DND-41 (cell line): Measurements from ENCODE around the gene HMOX1.

ENCODE experiments used
- ATAC-seq: fragments of 200-7000 bp; cut with Tn5 transposase; 3 replicates; pipeline ENCODE4 v1.9.1; 2021; ENCODE audit warnings: low read depth; ENCODE audit not compliant: insufficient read depth
- DNase-seq: peaks from one replicate; pipeline ENCODE4 v3.0.0-alpha.2; 2020
- H2AFZ ChIP-seq: 2 replicates; pipeline ENCODE4 v1.6.0; 2012; ENCODE audit warnings: low read depth, low read length
- H3K27ac ChIP-seq: 2 replicates; pipeline ENCODE4 v1.5.1; 2012; ENCODE audit warnings: low read length, inconsistent platforms
- H3K27me3 ChIP-seq: fragments of 200-600 bp; sonication (generic); 2 replicates; pipeline ENCODE4 v1.6.0; 2012; ENCODE audit warnings: low read length, mild to moderate bottlenecking, inconsistent platforms; ENCODE audit not compliant: insufficient read depth, poor library complexity
- H3K36me3 ChIP-seq: 2 replicates; pipeline ENCODE4 v1.5.1; 2012; ENCODE audit warnings: low read length, inconsistent platforms; ENCODE audit not compliant: insufficient read depth
- H3K4me1 ChIP-seq: 2 replicates; pipeline ENCODE4 v1.5.1; 2012; ENCODE audit warnings: mild to moderate bottlenecking, low read length; ENCODE audit not compliant: insufficient read depth
- H3K4me2 ChIP-seq: 2 replicates; pipeline ENCODE4 v1.6.0; 2012; ENCODE audit warnings: mild to moderate bottlenecking, moderate library complexity, low read length, inconsistent platforms; ENCODE audit not compliant: insufficient read depth
- H3K4me3 ChIP-seq, 2 experiments: fragments of 200-600 bp in 1 of 2; shearing (Covaris generic) in 1 of 2; 2 replicates each; pipeline ENCODE4 v1.5.1; 2012 to 2016; ENCODE audit warnings: inconsistent platforms in 2 of 2, low read length in 2 of 2, mild to moderate bottlenecking in 2 of 2, low read depth in 1 of 2, moderate library complexity in 1 of 2
- H3K79me2 ChIP-seq: 2 replicates; pipeline ENCODE4 v1.6.0; 2012; ENCODE audit warnings: low read length, inconsistent platforms; ENCODE audit not compliant: insufficient read depth
- H3K9ac ChIP-seq: 2 replicates; pipeline ENCODE4 v1.6.0; 2012; ENCODE audit warnings: low read depth, mild to moderate bottlenecking, inconsistent platforms, low read length, moderate library complexity
- H3K9me3 ChIP-seq: 2 replicates; pipeline ENCODE4 v1.5.1; 2012; ENCODE audit warnings: low read length, moderate library complexity, mild to moderate bottlenecking, inconsistent platforms; ENCODE audit not compliant: insufficient read depth, severe bottlenecking
- H4K20me1 ChIP-seq: 2 replicates; pipeline ENCODE4 v1.6.0; 2012; ENCODE audit warnings: low read length; ENCODE audit not compliant: insufficient read depth
- CTCF ChIP-seq: IDR thresholded peaks from 2 replicates; pipeline ENCODE4 v1.5.1; 2012; ENCODE audit warnings: borderline replicate concordance, low read length, moderate library complexity, mild to moderate bottlenecking; ENCODE audit not compliant: poor library complexity, severe bottlenecking; ENCODE audit errors: extremely low read depth
- EZH2 ChIP-seq: IDR thresholded peaks from 3 replicates; pipeline ENCODE4 v1.6.1; 2012; ENCODE audit warnings: borderline replicate concordance, low read depth, mild to moderate bottlenecking, moderate library complexity, low read length, inconsistent platforms; ENCODE audit not compliant: severe bottlenecking

Gene HMOX1, protein sequence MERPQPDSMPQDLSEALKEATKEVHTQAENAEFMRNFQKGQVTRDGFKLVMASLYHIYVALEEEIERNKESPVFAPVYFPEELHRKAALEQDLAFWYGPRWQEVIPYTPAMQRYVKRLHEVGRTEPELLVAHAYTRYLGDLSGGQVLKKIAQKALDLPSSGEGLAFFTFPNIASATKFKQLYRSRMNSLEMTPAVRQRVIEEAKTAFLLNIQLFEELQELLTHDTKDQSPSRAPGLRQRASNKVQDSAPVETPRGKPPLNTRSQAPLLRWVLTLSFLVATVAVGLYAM

DNA sequence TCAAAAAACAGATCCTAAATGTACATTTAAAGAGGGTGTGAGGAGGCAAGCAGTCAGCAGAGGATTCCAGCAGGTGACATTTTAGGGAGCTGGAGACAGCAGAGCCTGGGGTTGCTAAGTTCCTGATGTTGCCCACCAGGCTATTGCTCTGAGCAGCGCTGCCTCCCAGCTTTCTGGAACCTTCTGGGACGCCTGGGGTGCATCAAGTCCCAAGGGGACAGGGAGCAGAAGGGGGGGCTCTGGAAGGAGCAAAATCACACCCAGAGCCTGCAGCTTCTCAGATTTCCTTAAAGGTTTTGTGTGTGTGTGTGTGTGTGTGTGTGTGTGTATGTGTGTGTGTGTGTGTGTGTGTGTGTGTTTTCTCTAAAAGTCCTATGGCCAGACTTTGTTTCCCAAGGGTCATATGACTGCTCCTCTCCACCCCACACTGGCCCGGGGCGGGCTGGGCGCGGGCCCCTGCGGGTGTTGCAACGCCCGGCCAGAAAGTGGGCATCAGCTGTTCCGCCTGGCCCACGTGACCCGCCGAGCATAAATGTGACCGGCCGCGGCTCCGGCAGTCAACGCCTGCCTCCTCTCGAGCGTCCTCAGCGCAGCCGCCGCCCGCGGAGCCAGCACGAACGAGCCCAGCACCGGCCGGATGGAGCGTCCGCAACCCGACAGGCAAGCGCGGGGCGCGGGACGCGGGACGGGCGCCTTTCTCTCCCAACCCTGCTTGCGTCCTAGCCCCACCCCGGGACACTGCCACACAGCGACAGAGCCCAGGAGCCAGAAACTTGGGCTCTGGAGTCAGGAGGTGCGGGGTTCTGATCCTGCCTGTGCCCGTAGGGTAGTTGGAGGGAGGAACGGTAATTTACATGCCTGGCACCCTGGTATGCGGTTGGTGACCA is at the start of gene HMOX1:
Gene HMOX1, plus strand, starts transcription at position 560 of the 887 bp plus-strand sequence. Its CDS starts 78 bp downstream, at position 638.
- H2AFZ ChIP-seq = no peak within 1 kb of the TSS
- peaks cover 4% of the 10 kb centered on the region for H3K27me3 ChIP-seq
- no peak within 1 kb of the TSS for H3K4me2 ChIP-seq
- no peak within 1 kb of the TSS for H3K9ac ChIP-seq
- ATAC-seq = no peak
- no peaks in the 10 kb centered on the region for H3K79me2 ChIP-seq
- no peaks in the 10 kb centered on the region for H4K20me1 ChIP-seq
- peaks cover 10% of the 10 kb centered on the region for H3K4me1 ChIP-seq
- no peak for TF ChIP-seq EZH2
- TF ChIP-seq CTCF = no peak
- H3K27ac ChIP-seq = no peak within 1 kb of the TSS
- H3K4me3 ChIP-seq = no peak within 1 kb of the TSS
- DNase-seq = no peak
- H3K36me3 ChIP-seq = no peaks in the 10 kb centered on the region
- H3K9me3 ChIP-seq = no peaks in the 10 kb centered on the region

DNA sequence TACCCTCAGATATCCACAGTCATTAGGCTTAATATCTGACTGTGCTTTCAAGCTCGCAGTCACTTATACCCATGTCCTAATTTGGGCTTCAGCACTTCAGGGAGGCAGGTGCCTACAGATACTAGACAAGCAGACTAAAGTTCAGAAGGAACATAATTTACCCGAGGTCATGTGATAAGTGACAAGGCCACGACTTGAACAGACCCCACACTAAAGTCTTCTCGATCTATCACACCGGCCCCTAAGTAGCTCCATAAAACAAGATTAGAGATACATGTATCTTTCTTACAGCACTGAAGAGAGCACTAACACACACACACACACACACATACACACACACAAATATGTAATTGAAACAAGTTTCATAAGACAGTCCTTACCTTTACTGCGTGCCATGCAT is 48.6 kb upstream of the HMOX1 start:
- ATAC-seq (no peak), DNase-seq (no peak)
- no peak overlapping the region for H3K4me3 ChIP-seq
- H3K27me3 ChIP-seq = no peaks in the 10 kb centered on the region
- TF ChIP-seq EZH2 = no peak
- no peak for TF ChIP-seq CTCF
- H2AFZ ChIP-seq = no peak overlapping the region
- H3K36me3 ChIP-seq = peaks cover 62% of the 10 kb centered on the region
- no peaks in the 10 kb centered on the region for H3K9me3 ChIP-seq
- H3K79me2 ChIP-seq = no peaks in the 10 kb centered on the region
- H4K20me1 ChIP-seq = no peaks in the 10 kb centered on the region
- no peak overlapping the region for H3K27ac ChIP-seq
- H3K4me1 ChIP-seq = peaks cover 19% of the 10 kb centered on the region
- H3K9ac ChIP-seq = no peak overlapping the region
- no peak overlapping the region for H3K4me2 ChIP-seq

- peaks cover 61% of the 10 kb centered on the region for H3K36me3 ChIP-seq
- H3K27ac ChIP-seq = no peak overlapping the region
- no peak overlapping the region for H2AFZ ChIP-seq
- no peaks in the 10 kb centered on the region for H3K9me3 ChIP-seq
- TF ChIP-seq EZH2 (no peak), CTCF (no peak)
- no peaks in the 10 kb centered on the region for H3K79me2 ChIP-seq
- peaks cover 19% of the 10 kb centered on the region for H3K4me1 ChIP-seq
- no peak overlapping the region for H3K9ac ChIP-seq
- DNase-seq (no peak), ATAC-seq (no peak)
- no peaks in the 10 kb centered on the region for H3K27me3 ChIP-seq
- no peak overlapping the region for H3K4me3 ChIP-seq
- H3K4me2 ChIP-seq = no peak overlapping the region
- H4K20me1 ChIP-seq = no peaks in the 10 kb centered on the region
Observed at GRCh38 chr22:35333220-35333619, 47.7 kb upstream of the HMOX1 start.
